WERI-Rb-1 (cell line): Measurements from ENCODE around the gene C2orf69.

Experiments
- DNase-seq: peaks from one replicate; pipeline ENCODE4 v3.0.0-alpha.2; 2020
- H3K27ac ChIP-seq: fragments of 250-450 bp; sonication (Bioruptor Pico); 2 replicates; pipeline ENCODE4 v1.5.1; 2020; ENCODE audit warnings: mild to moderate bottlenecking, moderate library complexity
- H3K27me3 ChIP-seq: fragments of 250-450 bp; sonication (Bioruptor Pico); 2 replicates; pipeline ENCODE4 v1.5.1; 2021; ENCODE audit warnings: mild to moderate bottlenecking, low read depth, moderate library complexity; ENCODE audit not compliant: insufficient read depth, severe bottlenecking
- H3K36me3 ChIP-seq: fragments of 250-450 bp; sonication (Bioruptor Pico); 2 replicates; pipeline ENCODE4 v1.5.1; 2020; ENCODE audit warnings: mild to moderate bottlenecking, moderate library complexity
- H3K4me3 ChIP-seq: 2 replicates; pipeline ENCODE4 v1.5.1; 2011; ENCODE audit warnings: low read depth, mild to moderate bottlenecking, control low read depth, low read length
- H3K9me3 ChIP-seq: fragments of 250-450 bp; sonication (Bioruptor Pico); 2 replicates; pipeline ENCODE4 v1.5.1; 2021; ENCODE audit warnings: mild to moderate bottlenecking, moderate library complexity; ENCODE audit not compliant: severe bottlenecking
- TF ChIP-seq, protein P1 (sequence below): IDR thresholded peaks from 2 replicates; pipeline ENCODE4 v1.5.1; 2011; ENCODE audit warnings: low read depth, mild to moderate bottlenecking, control low read depth, inconsistent platforms, low read length

Gene C2orf69, protein sequence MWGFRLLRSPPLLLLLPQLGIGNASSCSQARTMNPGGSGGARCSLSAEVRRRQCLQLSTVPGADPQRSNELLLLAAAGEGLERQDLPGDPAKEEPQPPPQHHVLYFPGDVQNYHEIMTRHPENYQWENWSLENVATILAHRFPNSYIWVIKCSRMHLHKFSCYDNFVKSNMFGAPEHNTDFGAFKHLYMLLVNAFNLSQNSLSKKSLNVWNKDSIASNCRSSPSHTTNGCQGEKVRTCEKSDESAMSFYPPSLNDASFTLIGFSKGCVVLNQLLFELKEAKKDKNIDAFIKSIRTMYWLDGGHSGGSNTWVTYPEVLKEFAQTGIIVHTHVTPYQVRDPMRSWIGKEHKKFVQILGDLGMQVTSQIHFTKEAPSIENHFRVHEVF

DNA sequence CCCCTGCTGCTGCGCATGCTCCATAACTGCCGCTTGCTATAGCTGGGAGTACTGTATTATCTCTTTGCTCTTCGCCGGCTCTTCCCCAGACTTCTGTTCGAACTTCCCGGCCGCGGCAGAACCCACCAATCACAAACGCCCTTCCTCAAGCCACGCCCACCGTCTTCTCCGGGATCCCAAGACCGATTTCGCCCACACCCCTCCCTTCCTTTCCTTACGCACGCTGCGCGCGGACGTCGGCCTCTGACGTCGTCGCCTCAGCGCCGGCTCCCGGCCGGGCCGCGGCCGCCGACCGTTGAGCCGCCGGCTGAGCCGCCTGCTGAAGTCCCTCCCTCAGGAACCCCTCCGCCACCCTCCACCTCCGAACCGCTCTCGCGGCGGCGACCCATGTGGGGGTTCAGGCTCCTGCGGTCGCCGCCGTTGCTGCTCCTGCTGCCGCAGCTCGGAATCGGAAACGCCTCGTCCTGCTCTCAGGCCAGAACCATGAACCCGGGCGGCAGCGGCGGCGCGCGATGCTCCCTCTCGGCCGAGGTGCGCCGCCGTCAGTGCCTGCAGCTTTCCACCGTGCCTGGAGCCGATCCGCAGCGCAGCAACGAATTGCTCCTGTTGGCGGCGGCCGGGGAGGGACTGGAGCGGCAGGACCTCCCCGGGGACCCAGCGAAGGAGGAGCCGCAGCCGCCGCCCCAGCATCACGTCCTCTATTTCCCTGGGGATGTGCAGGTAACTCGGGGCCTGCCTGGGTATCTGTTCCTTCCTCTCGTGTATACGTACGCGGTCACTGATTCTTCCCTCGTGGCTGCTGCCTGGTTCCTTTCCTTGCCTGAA, at the start of gene C2orf69:
Gene C2orf69 (plus strand): TSS at position 242 of the 825 bp plus-strand sequence. CDS start 146 bp downstream, at position 388.
- peaks cover 31% of the 10 kb centered on the region for H3K36me3 ChIP-seq
- TF ChIP-seq, protein P1, sequence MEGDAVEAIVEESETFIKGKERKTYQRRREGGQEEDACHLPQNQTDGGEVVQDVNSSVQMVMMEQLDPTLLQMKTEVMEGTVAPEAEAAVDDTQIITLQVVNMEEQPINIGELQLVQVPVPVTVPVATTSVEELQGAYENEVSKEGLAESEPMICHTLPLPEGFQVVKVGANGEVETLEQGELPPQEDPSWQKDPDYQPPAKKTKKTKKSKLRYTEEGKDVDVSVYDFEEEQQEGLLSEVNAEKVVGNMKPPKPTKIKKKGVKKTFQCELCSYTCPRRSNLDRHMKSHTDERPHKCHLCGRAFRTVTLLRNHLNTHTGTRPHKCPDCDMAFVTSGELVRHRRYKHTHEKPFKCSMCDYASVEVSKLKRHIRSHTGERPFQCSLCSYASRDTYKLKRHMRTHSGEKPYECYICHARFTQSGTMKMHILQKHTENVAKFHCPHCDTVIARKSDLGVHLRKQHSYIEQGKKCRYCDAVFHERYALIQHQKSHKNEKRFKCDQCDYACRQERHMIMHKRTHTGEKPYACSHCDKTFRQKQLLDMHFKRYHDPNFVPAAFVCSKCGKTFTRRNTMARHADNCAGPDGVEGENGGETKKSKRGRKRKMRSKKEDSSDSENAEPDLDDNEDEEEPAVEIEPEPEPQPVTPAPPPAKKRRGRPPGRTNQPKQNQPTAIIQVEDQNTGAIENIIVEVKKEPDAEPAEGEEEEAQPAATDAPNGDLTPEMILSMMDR: no peak
- DNase-seq: peak; percentile 99
- no peaks in the 10 kb centered on the region for H3K9me3 ChIP-seq
- no peaks in the 10 kb centered on the region for H3K27me3 ChIP-seq
- H3K4me3 ChIP-seq: peak within 1 kb of the TSS; percentile 90
- H3K27ac ChIP-seq: peak within 1 kb of the TSS; percentile 96

DNA sequence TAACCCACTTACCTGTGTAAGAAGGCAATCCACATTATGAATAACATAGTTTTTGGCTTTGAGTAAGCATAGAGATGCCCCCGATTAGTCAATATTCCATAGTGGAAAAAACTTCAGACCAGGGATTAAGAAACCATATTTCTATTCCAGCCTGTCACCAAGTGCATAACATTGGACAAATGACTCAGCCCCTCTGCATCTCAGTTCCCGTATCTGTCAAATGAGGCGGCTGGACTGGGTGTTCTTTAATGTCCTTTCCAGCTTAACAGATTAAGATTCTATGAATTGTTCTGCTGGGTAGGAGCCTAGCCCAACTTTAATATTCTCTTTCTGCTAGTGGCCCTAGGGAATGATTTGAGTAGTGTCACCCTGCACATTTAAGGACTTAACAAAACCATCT, 48.3 kb upstream of the C2orf69 start:
- no peak for DNase-seq
- Histone ChIP-seq H3K27ac (no peak overlapping the region), H3K27me3 (no peaks in the 10 kb centered on the region), H3K36me3 (no peaks in the 10 kb centered on the region), H3K9me3 (no peaks in the 10 kb centered on the region), H3K4me3 (no peak overlapping the region)
- TF ChIP-seq, protein P1: no peak

DNA sequence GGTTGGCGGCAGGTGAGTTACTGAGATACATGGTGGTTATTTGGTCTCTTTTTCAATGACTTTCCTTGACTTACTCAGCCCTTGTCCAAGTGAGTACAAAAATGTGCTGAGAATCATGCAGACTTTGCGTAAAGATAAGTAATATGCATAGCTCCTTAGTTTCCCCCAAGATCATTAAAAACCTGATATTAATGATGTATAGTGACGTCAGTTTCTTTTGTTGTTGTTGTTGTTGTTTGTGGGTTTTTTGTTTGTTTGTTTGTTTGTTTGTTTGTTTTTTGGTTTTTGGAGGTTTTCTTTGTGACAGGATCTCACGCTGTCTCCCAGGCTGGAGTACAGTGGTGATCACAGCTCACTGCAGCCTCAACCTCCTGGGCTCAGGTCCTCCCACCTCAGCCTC, 45.2 kb upstream of the C2orf69 start:
- DNase-seq: no peak
- H3K9me3 ChIP-seq: no peaks in the 10 kb centered on the region
- TF ChIP-seq, protein P1: no peak
- H3K27ac ChIP-seq: no peak overlapping the region
- no peak overlapping the region for H3K4me3 ChIP-seq
- H3K36me3 ChIP-seq: no peaks in the 10 kb centered on the region
- H3K27me3 ChIP-seq: no peaks in the 10 kb centered on the region

DNA sequence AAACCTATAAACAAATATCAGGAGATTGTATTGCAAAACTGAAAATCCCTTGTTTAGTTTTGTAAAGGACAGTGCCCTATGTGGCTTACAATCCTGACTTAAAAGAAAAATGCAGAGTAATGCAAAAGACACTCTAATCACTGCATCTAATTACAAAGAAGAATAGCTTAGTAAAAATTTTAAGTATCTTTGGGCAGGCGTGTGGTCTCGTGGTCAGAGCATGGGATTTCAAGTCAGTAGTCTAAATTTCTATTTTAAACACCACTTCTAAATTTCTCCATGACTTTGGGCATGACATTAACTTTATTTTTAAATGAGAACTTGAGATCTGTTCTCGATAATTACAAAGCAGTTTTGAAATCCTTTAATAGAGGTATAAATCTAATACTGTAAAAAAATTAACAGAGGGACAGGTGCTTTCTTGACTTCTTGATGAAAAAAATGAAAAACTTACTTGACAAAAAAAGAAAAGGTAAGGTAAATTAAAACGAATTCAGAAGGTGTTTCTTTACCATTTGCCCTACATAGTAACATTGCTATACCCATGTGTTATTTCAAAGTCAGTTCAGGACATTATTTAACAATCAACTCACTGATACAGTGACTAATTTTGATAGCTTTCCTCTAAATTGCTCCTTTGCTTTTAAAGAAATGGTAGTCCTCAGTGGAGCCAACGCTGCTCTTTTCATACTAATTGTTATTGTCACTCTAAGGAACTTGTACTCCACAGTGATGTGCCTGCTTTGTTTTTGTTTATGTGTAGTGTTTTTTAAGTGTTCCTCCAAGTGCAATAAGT, 42.5 kb upstream of the C2orf69 start:
- H3K9me3 ChIP-seq: no peaks in the 10 kb centered on the region
- no peak for DNase-seq
- no peaks in the 10 kb centered on the region for H3K27me3 ChIP-seq
- no peaks in the 10 kb centered on the region for H3K36me3 ChIP-seq
- TF ChIP-seq, protein P1: no peak
- no peak overlapping the region for H3K4me3 ChIP-seq
- no peak overlapping the region for H3K27ac ChIP-seq

DNA sequence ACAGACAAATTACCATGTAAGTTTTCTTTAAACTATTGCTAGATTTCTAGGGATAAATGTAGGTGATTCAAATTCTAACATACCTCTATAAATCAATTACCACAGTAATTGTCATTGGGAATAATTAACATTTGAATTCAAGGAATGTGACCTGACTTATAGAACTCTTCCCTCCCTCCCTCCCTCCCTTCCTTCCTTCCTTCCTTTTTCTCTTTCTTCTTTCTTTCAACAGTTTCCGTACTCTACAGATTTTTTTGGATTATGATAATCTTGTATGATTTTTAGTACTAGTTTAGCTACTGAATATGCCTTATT, 41.9 kb upstream of the C2orf69 start:
- TF ChIP-seq, protein P1: no peak
- no peak for DNase-seq
- H3K4me3 ChIP-seq: no peak overlapping the region
- peaks cover 4% of the 10 kb centered on the region for H3K9me3 ChIP-seq
- no peak overlapping the region for H3K27ac ChIP-seq
- no peaks in the 10 kb centered on the region for H3K36me3 ChIP-seq
- no peaks in the 10 kb centered on the region for H3K27me3 ChIP-seq
